GM18511 (cell line): ENCODE results near the gene GAS2.
A peak's percentile ranks its signal among the peaks of the same experiment; 100 is the strongest.
"Not testable (repeated sequence)": the region's sequence is repeated elsewhere in the genome, so short reads cannot be mapped to it uniquely, and the experiment has no call there.

Source experiments
- ATAC-seq: cut with Tn5 transposase; IDR thresholded peaks from one replicate; pipeline ENCODE4 v1.9.1; 2021; ENCODE audit warnings: mild to moderate bottlenecking, moderate library complexity; ENCODE audit not compliant: unreplicated experiment

The GAS2 gene

DNA sequence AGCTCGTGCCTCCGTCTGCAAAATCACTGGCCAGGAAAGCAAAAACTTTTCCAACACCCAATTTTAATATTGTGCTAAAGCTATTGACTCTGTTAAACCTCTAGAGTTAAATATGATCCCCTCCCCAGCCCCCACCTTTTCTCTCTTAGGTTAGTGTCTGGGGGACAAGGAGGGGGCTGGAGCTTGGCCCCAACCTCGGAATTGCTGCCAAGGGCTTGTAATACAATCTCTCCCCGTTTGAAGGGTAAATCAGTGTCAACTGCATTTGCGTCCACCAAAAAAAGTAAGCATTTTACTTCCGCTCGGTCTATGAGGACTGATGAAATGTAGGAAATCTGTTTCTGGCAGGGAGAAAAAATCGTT lies at the start of gene GAS2:
GAS2 (plus strand) TSS at position 287 of the 363 bp plus-strand sequence. CDS start 8,259 bp downstream, outside the sequence.
- peak; percentile 12 for ATAC-seq

DNA sequence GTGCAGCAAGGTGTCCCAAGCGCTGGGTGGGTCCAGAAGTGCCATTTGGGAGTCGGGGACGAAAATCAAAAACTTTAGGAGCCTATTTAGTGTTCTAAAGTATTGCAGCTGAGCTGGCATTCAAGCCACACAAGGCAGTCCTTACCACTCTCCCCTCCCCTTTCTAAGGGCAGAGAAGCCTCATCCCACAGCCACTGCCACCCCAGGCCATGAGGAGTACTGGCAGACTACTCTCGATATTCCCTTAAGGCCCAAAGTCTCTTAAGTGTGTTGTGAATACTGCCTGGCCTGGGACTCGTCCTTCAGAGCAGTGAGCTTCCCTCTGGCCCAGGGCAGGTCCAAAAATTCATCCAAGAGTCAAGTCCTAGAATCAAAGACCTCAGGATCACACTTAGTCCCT lies 48.5 kb upstream of the GAS2 start:
- no peak for ATAC-seq

DNA sequence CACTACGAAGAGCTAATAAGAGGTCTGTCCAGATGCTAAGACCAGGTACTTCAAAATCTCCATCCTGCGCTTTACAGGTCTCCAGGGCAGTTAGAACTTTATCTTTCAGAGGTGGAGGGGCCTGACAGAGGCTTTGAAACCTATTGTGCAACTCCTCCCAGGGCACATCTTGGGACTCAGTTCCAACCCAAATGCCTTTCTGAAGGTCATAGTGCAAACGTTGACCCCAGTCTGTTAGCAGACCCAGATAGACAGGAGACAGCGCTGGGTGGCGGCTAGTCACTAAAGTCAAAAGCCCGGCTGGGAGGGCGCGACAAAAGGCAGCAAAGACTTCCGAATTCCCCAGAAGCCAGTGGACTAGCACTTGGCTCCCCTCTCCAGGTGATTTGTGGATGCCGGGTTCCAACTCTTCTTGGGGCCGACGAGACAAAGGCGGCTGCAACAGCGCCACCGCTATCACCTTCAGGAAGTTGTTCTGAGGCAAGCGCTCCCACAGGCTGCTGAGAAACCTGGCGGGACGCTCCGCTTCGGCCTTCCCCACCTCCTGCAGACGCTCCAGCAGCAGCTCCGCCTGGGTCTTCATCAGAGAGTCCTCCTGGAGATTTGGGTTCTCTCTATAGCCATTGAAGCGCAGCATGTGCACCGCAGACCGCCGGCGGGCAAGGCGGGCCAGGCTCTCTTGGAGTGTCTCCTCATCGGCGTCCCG lies 41.5 kb upstream of the GAS2 start:
- ATAC-seq = peak; percentile 65

DNA sequence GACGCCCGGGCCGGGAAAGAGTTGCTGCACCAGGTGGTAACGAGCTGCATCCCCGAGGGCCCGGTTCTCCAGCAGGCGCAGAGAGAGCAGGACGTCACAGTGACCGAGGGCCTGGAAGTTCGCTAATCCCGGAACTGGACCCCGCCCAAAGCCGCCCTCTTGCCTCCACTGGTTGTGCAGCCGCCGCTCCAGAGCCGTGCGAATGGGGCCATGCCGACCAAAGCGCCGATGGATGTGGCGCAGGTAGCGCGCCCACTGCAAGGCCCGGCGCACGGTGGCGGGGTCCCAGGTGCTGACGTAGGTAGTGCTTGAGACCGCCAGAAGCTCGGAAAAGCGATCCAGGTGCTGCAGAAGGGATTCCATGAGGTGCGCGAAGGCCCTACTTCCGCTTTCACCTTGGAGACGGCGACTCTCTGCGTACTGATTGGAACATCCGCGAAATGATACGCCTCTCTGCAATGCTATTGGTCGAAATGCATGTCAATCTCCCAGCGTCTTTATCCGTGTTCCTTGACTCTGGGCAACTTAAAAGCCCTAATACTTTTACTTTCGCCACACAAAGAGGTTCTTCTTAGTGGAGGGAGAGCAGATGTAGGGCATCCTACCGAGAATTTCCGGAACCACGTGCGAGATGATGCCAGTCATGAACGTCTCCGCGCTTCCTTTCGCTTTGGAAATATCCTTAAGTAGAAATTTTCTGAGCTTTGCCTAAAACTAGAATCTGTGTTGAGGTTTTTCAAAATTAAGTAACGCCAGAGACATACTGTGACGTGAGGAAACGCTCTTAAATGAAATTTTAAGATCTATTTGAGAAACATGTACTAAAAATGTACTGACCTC lies 40.7 kb upstream of the GAS2 start, which contains the start of gene FANCF:
FANCF (minus strand) TSS at position 376 of the 840 bp plus-strand sequence; CDS start at position 363, 13 bp downstream.
- peak; percentile 96 for ATAC-seq

DNA sequence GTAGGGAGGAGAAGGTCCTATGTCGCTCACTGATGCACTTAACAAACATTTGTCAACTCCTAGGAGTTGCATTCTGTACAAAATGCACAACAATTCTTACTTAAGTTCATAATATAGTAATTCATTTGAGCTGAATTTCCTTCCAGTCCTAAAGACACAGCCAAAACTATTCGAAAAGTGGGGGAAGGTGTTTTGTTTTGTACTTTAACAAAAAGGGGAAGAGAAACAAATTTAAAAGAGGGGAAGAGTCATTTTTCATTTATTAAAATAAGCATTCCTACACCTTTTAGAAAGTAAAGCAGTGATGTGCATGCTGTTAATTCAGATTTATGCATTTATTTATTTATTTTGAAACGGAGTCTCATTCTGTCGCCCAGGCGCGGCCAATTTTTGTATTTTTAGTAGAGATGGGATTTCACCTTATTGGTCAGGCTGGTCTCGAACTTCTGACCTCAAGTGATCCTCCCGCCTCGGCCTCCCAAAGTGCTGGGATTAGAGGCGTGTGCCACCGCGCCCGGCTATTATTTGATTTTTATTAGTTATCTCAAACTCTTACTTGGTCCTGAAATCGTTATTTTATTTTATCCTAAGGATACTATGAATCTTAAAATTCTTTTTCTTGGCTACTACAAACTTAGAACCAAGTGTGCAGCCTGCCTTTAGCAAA lies 39.7 kb upstream of the GAS2 start:
- ATAC-seq = no peak

DNA sequence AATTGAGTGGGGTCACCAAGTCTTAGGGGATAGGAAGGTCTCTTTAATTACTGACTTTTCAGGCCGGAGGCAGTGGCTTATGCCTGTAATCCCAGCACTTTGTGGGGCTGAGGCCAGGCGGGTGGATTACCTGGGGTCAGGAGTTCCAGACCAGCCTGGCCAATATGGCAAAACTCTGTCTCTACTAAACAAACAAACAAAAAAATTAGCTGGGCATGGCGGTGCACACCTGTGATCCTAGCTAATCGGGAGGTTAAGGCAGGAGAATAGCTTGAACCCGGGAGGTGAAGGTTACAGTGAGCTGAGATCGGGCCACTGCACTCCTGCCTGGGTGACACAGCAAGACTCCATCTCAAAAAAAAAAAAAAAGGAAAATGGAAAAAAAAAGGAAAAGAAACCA lies 39.0 kb upstream of the GAS2 start:
- no peak for ATAC-seq

DNA sequence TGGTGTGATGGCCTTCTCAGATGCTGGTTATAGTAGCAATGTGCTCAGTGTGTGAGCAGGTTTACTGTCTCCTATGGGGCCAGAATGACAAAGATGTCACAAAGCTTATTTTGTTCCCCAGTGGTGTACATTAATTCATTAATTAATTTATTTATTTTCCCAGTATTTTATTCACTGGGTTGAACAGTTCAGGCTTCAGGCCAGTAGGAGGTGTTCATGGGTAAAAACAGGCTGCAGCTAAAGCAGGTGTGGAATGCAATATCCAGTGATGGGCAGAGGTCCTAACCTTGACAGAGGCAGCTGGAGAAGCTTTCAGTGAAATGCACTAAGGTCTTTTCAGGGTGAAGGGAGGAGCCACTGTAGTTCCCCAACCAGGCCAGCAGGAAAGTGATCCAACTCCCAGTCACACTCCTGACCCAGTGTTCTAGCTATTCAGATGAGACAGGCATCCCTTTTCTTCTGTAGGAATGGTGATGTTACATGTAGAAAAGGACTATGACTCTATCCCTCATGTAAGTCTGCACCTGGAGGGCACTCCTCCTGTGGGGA lies 33.0 kb upstream of the GAS2 start:
- ATAC-seq = no peak

DNA sequence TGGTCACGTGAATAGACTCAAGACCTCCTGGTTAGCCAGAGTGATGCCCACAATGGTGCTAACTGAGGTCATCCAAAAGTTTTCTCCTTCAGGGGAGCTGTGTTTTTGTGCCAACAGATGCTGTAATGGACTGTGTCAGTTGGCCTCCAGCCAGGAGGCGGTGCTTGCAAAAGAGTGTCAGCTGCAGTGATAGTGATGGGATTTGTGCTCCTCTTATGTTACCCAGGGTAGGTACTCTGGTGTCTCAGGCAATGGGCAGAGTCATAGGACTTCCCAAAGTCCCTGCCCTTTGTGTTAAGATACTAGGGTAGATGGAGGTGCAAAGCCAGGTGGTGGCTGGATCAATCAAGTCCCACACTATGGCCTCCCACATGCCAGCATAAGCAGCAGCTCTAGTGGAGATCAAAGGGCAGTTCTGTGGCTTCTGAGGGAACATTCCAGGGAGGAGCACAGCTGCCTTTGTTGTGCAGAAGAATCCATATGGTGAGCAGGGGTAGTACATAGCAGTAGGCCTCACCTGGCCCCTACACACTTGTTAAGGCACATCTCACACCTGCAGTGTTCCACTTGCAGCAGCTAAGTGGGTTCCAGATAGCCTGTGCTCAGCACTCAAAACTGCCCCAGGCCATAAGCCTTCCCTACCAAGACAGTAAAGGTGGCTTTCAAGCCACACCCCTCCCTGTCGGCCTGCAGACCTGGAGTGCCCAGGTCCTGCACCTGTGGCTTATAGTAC lies 31.3 kb upstream of the GAS2 start:
- ATAC-seq = no peak

DNA sequence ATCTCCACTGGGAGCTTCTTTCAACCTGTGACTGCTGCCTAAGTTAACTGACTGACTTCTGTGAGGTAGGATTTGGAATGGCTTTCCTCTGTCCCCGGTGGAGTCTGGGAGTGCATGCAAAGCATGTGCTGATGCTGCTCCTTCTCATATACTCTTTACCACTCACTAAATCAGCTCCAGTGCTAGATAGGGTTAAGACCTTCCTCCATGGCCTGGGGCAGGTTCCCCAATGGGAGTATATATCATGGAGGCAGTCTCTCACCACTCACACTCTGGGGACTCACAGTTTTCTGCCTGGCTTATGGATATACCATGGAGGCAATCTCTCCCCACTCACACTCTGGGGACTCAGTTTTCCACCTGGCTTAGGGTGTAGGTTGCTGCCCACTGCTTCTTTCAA lies 30.7 kb upstream of the GAS2 start:
- ATAC-seq = no peak

DNA sequence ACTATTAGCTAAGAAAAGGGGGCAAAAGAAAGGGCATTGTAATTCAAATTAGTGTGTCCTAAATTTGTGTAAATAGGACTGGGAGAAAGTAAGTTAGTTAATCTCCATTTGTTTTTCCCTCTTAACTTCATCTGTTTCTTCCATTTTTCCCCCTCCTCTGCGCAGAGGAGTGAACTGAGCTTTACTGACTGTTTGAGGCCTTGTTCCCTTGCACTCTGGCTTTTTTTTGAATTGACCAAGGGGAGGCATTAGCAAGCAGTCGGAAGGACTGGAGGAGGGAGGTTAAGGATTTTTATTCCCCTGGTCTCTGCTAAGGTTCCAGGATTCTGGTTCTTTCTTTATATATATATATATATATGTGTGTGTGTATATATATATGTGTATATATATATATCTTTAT lies 25.5 kb upstream of the GAS2 start:
- ATAC-seq = no peak

DNA sequence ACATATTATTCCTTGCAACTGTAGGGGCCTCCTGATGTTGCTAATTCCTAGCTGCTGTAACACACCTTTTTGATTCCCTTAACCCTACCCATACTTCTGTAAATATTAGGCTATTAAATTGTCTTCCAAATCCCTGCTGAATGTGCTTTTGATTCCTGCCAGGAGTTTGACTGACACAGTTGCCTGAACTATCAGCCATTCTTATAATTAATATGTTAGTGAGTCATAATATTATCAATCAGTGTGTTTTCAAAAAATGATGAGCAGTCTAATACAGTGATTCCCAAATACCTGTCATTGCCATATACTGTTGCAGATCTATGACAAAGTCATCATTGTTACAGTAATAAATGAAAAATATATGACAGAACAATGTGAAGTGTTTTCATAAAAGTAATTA lies 24.9 kb upstream of the GAS2 start:
- no peak for ATAC-seq

DNA sequence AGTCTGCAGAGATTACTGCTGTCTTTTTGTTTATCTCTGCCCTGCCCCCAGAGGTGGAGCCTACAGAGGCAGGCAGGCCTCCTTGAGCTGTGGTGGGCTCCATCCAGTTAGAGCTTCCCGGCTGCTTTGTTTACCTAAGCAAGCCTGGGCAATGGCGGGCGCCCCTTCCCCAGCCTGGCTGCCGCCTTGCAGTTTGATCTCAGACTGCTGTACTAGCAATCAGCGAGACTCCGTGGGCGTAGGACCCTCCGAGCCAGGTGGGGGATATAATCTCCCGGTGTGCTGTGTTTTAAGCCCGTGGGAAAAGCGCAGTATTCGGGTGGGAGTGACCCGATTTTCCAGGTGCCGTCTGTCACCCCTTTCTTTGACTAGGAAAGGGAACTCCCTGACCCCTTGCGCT lies 14.1 kb upstream of the GAS2 start:
- ATAC-seq = not testable (repeated sequence)

DNA sequence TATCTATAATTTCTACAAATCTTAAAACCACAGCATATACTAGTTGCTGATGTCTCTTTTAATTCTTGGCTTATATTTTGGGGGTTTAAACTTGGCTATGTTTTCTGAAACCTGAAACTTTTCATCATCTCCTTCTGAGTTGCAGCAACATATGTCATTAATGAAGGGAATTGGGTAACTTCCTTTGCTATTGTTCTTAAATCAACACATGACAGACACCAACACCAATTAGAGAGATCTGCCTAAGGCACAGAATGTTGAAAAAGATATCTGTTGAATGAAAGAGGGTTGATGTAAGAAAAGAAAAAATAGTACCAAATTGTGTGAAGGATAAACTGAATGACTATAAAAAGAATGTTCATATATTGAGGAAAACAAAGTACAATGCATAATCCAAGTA lies 10.3 kb upstream of the GAS2 start:
- ATAC-seq = no peak

DNA sequence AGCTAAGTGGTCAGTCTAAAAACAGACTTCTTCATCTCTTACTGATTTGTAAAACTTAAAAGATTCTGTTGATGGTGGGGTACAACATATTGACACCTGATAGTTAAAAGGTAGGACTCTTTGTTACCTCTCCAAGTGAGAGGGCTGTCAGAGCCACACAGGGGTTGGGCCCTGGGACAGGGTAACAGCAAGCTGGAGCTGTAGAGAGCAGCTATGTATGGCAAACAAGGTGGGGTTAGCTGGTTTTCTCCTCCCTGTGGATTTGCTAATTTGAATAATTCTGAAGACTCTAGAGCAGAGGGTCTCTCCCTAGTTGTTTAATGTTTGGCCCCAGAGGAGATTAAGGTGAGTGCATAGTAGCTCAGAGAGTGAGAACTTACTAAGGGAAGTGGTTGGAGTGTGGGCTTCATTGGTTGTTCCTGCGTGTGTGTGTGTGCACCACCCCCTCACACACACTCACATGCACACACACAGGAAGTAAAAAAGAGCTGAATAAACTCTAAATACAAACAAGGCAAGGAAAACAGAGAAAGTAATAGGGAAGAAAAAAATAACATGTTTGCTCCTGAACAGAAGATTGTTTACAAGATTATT lies 9.2 kb upstream of the GAS2 start:
- peak; percentile 95 for ATAC-seq

DNA sequence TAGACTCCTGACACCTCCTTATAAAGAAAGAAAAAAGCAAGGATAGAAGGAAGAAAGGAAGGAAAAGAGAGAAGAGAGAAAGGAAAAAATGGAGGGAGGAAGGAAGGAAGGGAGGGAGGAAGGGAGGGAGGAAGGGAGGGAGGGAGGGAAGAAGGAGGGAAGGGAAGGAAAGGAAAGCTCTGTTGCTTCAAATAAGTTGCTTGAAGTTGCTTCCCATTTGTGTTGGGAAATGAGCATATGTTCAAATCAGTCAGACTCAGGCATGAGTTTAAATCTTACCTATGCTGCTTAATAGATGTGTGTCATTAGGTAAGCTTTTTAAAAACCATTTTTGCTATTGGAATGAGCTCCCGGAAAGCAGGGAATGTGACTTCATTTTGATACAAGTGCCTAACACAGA lies 6.6 kb upstream of the GAS2 start:
- no peak for ATAC-seq

DNA sequence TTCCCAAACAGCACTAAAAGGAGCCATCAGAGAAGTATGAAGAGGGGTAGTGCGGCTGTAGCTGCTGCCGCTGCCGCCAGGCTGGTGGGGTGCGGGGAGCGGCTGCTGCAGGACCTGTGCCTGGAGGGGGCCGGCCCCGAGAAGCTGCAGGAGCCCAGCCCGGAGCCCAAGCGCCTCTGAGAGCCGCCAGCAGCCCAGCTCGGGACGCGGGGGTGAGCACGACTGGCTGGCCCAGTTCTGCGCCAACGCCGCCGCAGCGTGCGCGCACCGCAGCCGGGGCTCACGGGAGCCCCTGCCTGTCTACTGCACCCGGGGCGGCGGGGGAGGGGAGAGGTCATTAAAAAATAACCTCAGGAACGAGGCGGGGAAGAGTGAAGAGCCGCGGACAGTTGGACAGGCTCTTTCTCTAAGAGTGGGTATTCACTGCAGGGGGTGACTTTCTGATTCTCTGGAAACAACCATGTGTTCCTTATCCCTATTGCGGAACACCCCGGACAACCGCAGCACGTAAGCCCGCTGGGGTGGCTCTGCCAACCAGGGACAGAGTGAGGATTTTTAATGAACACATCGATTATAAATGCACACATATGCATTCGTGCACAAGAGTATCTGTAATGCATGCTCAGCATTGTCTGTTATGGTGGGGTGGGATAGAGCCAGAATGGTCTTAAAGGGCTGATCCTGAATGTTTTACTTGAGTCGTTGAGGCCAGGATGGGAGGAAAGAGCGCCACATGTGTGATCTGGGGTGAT lies 453 bp downstream of the GAS2 start:
- ATAC-seq = peak; percentile 52

DNA sequence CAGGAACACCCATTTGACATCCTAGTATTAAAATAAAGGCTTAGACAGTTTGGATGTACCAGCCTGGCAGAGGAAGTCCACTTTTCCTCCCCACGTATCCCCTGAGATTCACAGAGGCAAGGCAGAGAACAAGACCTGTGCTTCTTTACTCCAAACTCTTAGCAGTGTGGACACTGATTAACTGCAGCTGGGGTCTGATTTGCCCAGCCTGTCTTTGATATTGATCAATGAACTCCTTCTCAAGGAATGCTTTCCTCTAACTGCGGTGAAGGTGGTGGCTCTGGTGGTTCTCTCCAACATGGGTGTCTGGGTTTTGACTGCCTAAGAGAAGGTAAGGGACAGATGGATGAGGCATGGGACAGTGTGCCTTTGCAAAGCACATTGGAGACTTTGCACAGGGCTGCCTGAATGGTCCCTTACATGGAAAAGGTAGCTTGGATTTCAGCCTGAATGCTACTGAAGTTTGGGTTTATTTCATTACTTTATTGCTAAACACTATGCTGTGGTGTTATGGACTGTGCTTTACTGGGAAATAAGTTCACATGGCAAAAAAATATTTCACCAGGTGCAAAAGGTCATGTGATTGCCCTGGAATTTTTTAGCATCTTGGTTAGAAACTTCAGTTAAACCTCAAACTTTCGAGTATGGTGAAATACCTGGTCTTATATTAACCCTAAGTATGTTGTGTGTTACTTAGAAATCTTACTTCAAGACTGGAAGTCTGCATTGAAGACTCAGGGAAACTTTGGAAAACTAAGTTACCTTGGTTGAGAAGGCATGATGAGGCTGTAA lies 1.8 kb downstream of the GAS2 start:
- ATAC-seq = peak; percentile 42

DNA sequence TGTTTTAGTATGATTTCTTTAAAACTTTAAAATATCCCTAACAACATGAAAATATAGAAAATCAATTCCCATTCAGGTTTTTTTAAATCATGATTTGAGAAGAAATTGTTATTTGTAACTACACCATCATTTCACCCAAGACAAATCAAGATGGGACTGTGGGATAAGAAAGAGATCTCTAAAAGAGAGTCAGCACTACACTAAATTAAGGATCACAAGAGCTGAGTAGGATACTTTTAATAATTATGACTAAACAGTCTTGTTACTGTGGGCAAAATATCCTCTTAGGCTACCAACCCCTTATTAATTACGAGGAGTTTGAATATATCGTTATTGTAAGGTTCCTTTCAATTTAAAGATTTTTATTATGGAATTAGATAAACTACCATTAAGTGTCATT lies 3.0 kb downstream of the GAS2 start:
- ATAC-seq = no peak

DNA sequence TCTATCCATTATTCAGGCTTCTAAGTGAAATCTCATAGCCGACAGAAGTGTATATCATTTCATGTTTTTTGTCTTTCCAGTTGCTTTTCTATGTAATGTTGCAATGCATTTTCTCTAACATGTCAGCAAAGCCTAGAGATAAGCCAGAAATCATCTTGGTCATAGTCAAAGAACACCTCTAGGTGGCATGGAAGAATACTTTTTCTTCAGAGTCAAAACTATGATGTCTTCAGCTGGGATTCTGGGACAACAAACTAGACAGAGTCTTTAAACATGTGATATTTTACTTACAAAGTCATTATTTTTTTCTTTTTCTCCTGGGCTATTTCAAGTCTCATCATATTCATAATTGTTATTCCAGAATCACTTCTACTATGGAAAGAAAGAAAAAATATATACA lies 4.4 kb downstream of the GAS2 start:
- no peak for ATAC-seq
